ENCODE measurements around the gene PPP6R3.

DNA sequence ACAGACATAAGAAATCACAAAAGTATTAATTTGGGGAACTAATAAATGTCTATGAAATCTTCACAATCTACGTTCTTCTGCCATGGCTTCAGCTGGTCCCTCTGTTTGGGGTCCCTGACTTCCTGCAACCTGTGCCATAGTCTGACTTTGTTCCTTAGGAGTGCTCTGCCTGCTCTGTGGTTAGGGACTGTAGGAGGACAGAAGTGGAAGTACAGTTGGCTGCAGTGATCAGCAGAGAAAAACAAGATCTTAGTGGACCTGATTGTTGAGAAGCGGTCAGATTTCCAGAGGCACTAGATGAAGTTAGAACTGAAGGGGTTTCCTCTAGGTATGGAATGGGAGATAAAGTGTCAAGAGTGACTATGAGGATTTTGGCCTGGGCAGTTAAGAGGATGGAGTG, 80.6 kb downstream of the PPP6R3 start:
- TF ChIP-seq, protein P1, sequence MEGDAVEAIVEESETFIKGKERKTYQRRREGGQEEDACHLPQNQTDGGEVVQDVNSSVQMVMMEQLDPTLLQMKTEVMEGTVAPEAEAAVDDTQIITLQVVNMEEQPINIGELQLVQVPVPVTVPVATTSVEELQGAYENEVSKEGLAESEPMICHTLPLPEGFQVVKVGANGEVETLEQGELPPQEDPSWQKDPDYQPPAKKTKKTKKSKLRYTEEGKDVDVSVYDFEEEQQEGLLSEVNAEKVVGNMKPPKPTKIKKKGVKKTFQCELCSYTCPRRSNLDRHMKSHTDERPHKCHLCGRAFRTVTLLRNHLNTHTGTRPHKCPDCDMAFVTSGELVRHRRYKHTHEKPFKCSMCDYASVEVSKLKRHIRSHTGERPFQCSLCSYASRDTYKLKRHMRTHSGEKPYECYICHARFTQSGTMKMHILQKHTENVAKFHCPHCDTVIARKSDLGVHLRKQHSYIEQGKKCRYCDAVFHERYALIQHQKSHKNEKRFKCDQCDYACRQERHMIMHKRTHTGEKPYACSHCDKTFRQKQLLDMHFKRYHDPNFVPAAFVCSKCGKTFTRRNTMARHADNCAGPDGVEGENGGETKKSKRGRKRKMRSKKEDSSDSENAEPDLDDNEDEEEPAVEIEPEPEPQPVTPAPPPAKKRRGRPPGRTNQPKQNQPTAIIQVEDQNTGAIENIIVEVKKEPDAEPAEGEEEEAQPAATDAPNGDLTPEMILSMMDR (IDR thresholded peaks at IDR 0.05; ENCODE audit: borderline replicate concordance, extremely low read depth, low read length, poor library complexity, severe bottlenecking) = no peak
- TF ChIP-seq EZH2 (IDR thresholded peaks at IDR 0.05; ENCODE audit: borderline replicate concordance, low read depth, low read length, severe bottlenecking) = no peak
